Fibroblast of the aortic adventitia (primary cell): Measurements from ENCODE around the gene PLS3. TPM values are rescaled to one million over a fixed set of nuclear protein-coding genes. Genes with fewer than 3 reads are reported as not detected.
A peak's percentile ranks its signal among the peaks of the same experiment; 100 is the strongest.

Experiments
- DNase-seq: peaks from one replicate; pipeline ENCODE4 v3.0.0-alpha.2; 2010; ENCODE audit warnings: low read depth
- H3K4me3 ChIP-seq: 2 replicates; pipeline ENCODE4 v1.5.1; 2011; ENCODE audit warnings: low read depth, mild to moderate bottlenecking, control low read depth, low read length, moderate library complexity
- CTCF ChIP-seq: IDR thresholded peaks from 2 replicates; pipeline ENCODE4 v1.5.1; 2011; ENCODE audit warnings: mild to moderate bottlenecking, low read length, control low read depth, inconsistent platforms; ENCODE audit not compliant: insufficient read depth
- total RNA-seq: library from RNA; depleted of rRNA; stranded (reverse); fragments of >200 nt; gene quantifications from 2 replicates; pipeline ENCODE4 v1.2.3, GENCODE V29; 2012; ENCODE audit warnings: low replicate concordance

Gene PLS3
- total RNA-seq, 1 donor: 309 TPM

GRCh38 chrX:115589419-115589818, 28.4 kb downstream of the PLS3 start:
- DNase-seq: no peak
- TF ChIP-seq CTCF: no peak
- no peak overlapping the region for H3K4me3 ChIP-seq

DNA sequence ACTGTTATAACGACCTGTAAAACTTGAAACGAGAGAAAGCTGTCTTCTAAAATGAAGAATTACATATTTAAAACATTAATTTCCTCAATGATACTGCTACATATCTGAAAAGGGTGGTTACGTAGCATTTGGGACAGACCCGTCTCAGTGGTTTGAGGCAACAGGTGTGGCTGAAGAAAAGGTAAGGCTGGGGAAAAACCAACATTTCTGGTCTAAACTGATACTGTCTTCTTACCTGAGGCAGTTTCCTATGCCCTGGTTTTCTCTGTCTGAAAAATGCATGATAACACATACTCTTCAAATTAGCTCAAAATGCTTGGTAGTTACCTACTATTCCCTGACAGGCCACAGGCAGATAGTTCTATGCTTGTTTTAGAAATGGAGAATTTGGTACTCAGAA, 30.4 kb downstream of the PLS3 start:
- DNase-seq: no peak
- no peak for TF ChIP-seq CTCF
- H3K4me3 ChIP-seq: no peak overlapping the region

DNA sequence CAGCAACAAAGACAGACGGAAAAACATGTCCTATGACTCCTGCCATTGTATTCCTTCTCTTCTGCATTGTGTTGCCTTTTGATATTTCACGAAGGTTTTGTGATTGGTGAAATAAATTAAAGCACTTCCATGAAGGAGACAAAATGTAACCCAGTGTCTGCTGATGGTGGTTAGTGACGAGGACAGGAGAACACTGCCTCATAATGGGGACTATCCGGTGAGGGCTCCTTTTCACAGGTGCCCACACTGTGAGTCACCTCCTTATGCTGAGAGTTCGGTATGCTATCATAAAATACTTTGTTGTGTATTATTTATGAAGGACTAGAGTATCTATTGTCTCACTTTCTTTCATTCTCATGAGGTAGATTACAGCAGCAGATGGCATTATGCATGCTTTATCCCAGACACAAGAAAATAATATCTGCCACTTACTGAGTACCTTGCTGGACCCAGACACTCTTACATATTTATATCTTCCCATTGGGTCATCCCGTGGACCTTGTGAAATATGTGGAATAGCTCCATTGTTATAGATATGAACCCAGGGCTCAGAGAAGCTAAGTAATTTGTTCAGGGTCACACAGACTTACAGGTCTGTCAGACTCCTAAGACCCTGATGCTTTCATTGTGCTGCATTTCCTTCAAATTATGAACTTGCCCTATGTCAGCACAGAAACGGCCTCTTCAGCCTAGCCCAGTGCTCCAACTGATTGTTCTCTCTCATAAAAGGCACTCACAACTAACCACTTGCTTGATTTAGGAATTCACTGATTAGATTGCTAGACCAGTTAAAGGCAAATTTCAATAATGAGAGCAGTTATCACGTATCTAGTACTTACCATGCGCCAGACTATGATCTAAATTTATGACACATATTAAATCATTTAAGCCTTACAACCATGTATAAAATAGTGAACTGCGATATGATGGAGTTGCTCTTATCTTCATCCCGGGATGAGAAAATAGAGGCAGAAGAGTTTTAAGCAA, 31.2 kb downstream of the PLS3 start:
- no peak overlapping the region for H3K4me3 ChIP-seq
- no peak for DNase-seq
- TF ChIP-seq CTCF: no peak

- H3K4me3 ChIP-seq: peak overlapping the region; percentile 32
- peak; percentile 64 for DNase-seq
- TF ChIP-seq CTCF: no peak
Measured at GRCh38 chrX:115592997-115593734, 32.2 kb downstream of the PLS3 start.

DNA sequence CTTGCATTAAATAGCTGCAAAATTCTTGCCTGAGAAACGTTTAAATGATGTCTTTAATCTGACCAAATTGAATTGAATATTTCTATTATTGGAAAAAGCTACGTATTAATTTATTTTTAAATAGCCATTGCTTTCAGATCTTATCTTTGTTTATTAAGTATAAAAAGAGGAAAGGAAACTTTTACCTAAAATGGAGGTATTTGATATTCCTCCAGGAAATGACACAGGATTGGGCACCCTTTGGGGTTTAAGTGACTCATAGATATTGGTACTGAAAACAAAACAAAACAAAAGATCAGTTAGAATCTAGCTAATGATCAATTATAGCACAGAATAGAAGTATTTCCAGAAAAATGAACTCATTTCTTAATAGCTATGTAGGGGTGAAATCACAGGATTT, 34.1 kb downstream of the PLS3 start:
- peak; percentile 42 for DNase-seq
- H3K4me3 ChIP-seq: peak overlapping the region; percentile 54
- no peak for TF ChIP-seq CTCF

- TF ChIP-seq CTCF: no peak
- no peak for DNase-seq
- no peak overlapping the region for H3K4me3 ChIP-seq
Measured at GRCh38 chrX:115598556-115598955, 37.6 kb downstream of the PLS3 start.
